ENCODE data around the gene SPAG9.
"Not testable (repeated sequence)": the region's sequence is repeated elsewhere in the genome, so short reads cannot be mapped to it uniquely, and the experiment has no call there.

The SPAG9 gene

GRCh38 chr17:51132964-51133319 is 12.3 kb upstream of the SPAG9 start:
- no peak for DNase-seq (ENCODE audit: low spot score)

GRCh38 chr17:51128076-51128475 is 7.4 kb upstream of the SPAG9 start:
- no peak for DNase-seq (ENCODE audit: low spot score)

GRCh38 chr17:51124640-51125503 is 4.2 kb upstream of the SPAG9 start:
- DNase-seq (ENCODE audit: low spot score), result no peak

GRCh38 chr17:51122473-51123115 is 1.9 kb upstream of the SPAG9 start:
- not testable (repeated sequence) for DNase-seq (ENCODE audit: low spot score)

GRCh38 chr17:51121620-51122472 is 1.2 kb upstream of the SPAG9 start:
- peak; percentile 85 for DNase-seq (ENCODE audit: low spot score)

- peak; percentile 58 for DNase-seq (ENCODE audit: low spot score)
These were observed 320 bp downstream of the SPAG9 start for GRCh38 chr17:51120357-51120738.

- no peak for DNase-seq (ENCODE audit: low spot score)
These were observed 982 bp downstream of the SPAG9 start for GRCh38 chr17:51119415-51120356.

GRCh38 chr17:51118330-51119195 is 2.1 kb downstream of the SPAG9 start:
- peak; percentile 45 for DNase-seq (ENCODE audit: low spot score)

GRCh38 chr17:51115179-51115578 is 5.5 kb downstream of the SPAG9 start:
- no peak for DNase-seq (ENCODE audit: low spot score)

- not testable (repeated sequence) for DNase-seq (ENCODE audit: low spot score)
These were observed 8.1 kb downstream of the SPAG9 start for GRCh38 chr17:51112303-51113222.

- DNase-seq (ENCODE audit: low spot score), result no peak
These were observed 12.9 kb downstream of the SPAG9 start for GRCh38 chr17:51107778-51108177.

- no peak for DNase-seq (ENCODE audit: low spot score)
These were observed 17.2 kb downstream of the SPAG9 start for GRCh38 chr17:51103451-51103850.

GRCh38 chr17:51103050-51103449 is 17.6 kb downstream of the SPAG9 start:
- DNase-seq (ENCODE audit: low spot score), result no peak

- no peak for DNase-seq (ENCODE audit: low spot score)
These were observed 22.8 kb downstream of the SPAG9 start for GRCh38 chr17:51097708-51098446.

- no peak for DNase-seq (ENCODE audit: low spot score)
These were observed 29.0 kb downstream of the SPAG9 start for GRCh38 chr17:51091635-51092034.

GRCh38 chr17:51088868-51089267 is 31.8 kb downstream of the SPAG9 start:
- not testable (repeated sequence) for DNase-seq (ENCODE audit: low spot score)

- DNase-seq (ENCODE audit: low spot score), result no peak
These were observed 32.4 kb downstream of the SPAG9 start for GRCh38 chr17:51088287-51088686.

- no peak for DNase-seq (ENCODE audit: low spot score)
These were observed 33.5 kb downstream of the SPAG9 start for GRCh38 chr17:51087072-51087757.
